Colon (tissue), 2 donors: Measurements from ENCODE around the gene FAM32A.

Experiments
- FAIRE-seq: peaks from 2 replicates; lab custom pipeline; 2012; peaks lifted over from hg19 to GRCh38; lab: Jason Lieb, UNC
- donor health status: control.
- donor health status: control.

Gene FAM32A

GRCh38 chr19:16225279-16226183 is 40.3 kb downstream of the FAM32A start:
- no peak for FAIRE-seq

GRCh38 chr19:16226184-16226591 is 41.0 kb downstream of the FAM32A start:
- no peak for FAIRE-seq

GRCh38 chr19:16226878-16227836 is 41.9 kb downstream of the FAM32A start:
- no peak for FAIRE-seq

- FAIRE-seq, result no peak
Observed at GRCh38 chr19:16227837-16228636, 42.8 kb downstream of the FAM32A start.

DNA sequence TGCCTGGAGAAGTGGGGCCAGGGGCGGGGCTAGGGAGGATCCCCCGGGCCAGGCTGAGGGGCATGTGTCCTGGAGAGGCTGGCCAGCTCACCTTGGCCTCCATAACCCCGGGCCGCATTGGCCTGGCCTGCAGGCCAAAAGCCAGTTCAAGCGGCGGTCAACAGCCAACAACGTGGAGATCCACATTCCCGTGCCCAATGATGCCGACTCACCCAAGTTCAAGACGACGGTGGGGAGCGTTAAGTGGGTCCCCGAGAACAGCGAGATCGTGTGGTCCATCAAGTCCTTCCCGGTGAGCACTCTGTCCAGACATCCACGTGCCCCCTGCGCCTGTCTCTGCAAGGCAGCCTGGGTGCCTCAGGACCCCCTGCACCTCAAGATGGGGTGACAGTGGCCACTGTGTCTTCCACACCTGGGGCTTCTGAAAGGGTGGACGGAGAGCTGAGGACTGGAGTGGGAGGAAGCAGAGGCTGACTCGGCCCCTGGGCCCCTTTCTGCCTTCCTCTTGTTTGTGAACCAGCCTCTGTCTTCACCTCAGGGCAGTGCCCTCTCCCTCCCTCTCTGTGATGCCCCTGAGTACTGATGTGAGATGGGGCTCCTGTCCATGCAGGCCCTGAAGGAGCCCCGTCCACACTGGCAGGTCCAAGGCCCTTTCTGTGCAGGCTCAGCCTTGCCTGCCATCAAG is 43.6 kb downstream of the FAM32A start:
- no peak for FAIRE-seq

- no peak for FAIRE-seq
Observed at GRCh38 chr19:16229322-16229641, 44.1 kb downstream of the FAM32A start.

- FAIRE-seq, result no peak
Observed at GRCh38 chr19:16232127-16232526, 46.9 kb downstream of the FAM32A start.

GRCh38 chr19:16232568-16232967 is 47.4 kb downstream of the FAM32A start:
- FAIRE-seq, result no peak

GRCh38 chr19:16233081-16233776 is 48.0 kb downstream of the FAM32A start:
- no peak for FAIRE-seq

- FAIRE-seq, result no peak
Observed at GRCh38 chr19:16233836-16234551, 48.8 kb downstream of the FAM32A start.

- no peak for FAIRE-seq
Observed at GRCh38 chr19:16234552-16235445, 49.6 kb downstream of the FAM32A start.

DNA sequence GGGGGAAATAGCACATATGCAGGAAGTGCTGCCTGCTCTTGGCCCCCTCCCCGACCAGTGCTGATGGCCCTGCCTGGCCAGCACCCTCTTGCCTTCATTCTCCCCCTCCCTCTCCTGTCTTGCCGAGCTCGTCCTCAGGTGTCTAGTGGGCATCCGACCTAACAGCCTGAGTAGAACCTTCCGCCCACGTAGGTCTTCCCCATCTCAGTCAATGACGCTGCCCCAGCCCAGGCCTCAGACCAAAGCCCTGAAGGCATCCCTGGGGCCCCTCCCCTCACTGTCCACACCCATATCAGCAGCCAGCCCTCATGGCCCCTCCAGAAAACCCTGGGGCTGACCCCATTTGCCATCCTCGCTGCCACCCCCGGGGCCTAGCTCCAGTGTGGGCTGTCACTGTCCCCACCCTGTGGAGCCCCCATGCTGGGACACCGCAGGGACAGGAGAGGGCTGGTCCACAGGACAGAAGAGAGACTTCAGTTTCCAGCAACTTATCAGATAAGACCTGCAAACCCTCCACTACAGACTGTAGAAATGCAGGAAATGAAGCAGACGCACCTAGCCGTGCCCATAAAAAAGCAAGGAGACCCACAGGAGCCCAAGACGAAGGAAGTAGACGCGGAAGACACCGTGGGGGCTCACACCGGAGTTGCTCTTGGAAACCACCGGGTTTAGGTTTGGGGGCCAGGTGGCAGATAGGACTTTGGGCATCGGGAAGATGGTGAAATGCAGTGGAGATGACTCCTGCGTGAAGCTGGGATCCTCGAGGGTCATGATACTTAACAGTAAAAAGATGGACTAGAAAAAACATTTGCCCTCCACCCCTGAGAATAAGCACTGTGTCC is 50.8 kb downstream of the FAM32A start:
- FAIRE-seq, result no peak
